Fibroblast of skin of left quadriceps (primary cell): ENCODE results near the gene ZCCHC8.

Experiments
- DNase-seq, 2 experiments: peaks; one replicate each; pipeline ENCODE4 v3.0.0-alpha.2; 2013; ENCODE audit warnings: low read depth in 2 of 2

ZCCHC8 gene

DNA sequence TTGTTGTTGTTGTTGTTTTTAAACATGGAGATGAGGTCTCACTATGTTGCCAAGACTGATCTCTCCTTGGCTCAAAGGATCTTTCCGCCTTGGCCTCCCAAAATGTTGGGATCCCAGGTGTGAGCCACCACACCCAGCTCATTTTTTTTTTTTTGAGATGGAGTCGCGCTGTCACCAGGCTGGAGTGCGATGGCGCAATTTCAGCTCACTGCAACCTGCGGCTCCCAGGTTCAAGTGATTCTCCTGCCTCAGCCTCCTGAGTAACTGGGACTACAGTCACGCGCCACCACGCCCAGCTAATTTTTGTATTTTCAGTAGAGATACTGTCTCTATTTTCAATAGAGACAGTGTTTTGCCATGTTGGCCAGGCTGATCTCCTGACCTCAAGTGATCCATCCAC is 73.3 kb downstream of the ZCCHC8 start:
- DNase-seq, result no peak

DNA sequence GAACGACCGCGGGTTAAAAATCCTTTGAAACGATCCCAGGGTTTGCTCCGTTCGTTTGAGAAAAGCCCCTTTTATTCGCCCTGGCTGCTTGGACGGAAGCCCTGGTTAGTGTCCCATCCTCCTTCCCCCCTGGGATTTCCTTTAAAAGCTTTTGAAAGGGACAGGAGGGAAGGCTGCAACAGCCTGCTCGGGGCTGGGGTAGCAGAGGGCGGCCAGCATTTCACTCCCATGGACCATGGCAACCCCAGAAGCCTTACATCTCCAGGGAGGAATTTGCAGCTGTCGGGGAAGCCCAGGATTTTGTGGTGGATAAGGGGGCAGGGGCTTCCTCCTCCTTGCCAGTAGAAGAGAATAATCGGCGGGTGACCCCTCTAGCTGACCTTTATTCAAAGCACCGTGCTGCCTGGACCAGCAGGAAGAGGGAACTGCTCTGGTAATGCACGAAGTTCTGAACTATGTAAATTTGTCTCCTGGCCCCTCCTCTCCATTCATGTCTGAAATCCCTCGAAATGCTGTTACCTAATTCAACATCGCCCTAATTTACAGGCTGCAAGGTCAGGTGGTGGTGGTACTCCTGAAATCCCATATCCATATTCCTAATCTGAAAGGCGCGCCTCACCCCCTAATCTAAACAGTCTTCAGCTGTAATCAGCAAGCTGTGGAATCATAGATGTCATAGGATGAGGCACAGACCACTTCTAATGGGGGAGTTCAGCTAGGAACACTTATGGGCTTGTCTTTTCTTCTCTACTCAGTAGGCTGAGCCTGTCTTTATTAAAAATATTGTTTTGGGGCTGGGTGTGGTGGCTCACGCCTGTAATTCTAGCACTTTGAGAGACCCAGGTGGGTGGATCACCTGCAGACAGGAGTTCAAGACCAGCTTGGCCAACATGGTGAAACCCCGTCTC is 77.2 kb downstream of the ZCCHC8 start:
- DNase-seq, result no peak

DNA sequence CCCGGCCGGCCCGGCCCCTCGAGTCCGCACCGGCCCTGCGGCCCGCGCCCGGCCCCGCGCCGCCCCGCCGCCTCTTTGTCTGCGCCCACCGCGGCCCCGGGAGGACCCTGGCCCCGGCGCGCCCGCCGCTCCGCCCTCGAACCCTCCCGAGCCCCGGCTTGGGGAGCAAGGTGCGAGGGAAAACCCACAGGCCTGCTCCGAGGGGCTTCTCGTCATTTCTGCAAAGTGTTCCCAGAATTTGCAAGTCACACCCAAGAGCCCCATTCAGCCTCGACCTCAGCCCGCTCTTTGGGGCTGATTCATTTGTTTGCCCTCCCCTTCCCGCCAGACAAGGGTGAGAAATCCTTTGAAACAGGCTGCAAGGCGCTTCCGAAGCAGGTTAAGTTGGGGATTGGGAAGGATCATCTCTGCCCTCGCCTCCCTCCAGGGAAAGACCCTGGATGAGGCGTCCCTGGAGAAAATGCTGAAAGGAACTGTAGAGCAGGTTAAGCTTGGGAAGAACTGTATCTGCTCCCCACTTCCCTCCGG is 77.9 kb downstream of the ZCCHC8 start:
- no peak for DNase-seq

DNA sequence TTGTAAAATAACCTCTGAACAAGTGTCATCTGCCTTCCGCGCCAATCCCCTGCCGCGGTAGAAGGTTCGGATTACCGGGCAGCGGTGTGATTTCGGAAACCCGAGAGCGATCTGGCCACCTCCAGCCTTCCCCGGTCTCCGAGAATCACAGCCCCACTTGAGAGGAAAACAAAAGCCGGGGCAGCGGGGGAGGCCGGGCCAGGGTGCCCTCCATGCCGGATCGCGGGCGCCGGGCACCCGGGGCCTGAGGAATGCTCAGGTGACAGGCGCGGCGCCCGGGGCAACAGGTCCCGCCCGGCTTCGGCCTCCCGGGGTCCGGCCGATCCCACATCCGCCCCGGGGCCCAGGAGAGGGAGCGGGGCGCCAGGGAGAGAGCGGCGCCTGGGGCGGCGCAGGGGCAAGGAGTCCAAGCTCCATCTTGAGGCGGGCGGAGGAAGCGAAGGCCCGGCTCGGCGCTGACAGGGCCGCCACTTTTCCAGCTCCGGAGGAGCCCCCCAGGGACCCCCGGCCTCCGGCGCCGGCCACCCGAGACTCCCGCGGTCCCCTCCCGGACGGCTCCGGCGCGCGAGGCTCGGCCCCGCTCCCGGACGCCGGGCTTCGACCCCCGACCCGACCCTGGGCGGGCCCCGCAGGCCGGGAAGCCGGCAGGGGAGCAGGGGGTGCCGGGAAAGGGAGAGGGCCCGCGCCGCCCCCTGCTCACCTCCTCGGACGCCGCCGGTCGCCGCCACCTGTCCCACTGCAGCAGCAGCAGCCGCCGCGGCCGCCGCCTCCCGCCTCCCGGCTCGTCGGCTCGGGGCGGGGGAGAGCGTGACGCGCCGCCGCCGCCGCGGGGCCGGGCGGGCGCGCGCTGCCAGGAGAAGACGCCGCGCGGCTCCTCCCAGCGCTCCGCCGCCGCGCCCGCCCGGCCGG is 78.7 kb downstream of the ZCCHC8 start, which contains the start of gene CLIP1:
Gene CLIP1, minus strand, starts transcription at position 849 of the 909 bp plus-strand sequence. CDS start 42,217 bp downstream, outside the sequence.
- no peak for DNase-seq
